ENCODE results near the gene CUL9.

- TF ChIP-seq CTCF (IDR thresholded peaks at IDR 0.05) (no peak), POLR2A (IDR thresholded peaks at IDR 0.05) (no peak)
Observed at GRCh38 chr6:43144879-43145278, 37.1 kb upstream of the CUL9 start.

Data from Peyer's patch (tissue), 4 donors.